CD4-positive, alpha-beta memory T cell (primary cell): ENCODE data around the gene POLDIP2. TPM values are rescaled to one million over a fixed set of nuclear protein-coding genes. Genes with fewer than 3 reads are reported as not detected.

Source experiments
- CTCF ChIA-PET: fragments of 350-600 bp; sonication (Branson Sonifier 250); formaldehyde crosslinking; loops from one replicate; lab custom pipeline; 2021; ENCODE audit warnings: inconsistent platforms; ENCODE audit not compliant: partially characterized antibody; lab: Charles Lee
- POLR2A ChIA-PET: fragments of 350-600 bp; sonication (Branson Sonifier 250); formaldehyde crosslinking; loops from one replicate; lab custom pipeline; 2021; ENCODE audit not compliant: partially characterized antibody; lab: Charles Lee
- DNase-seq, 5 donors: peaks; one replicate each; pipeline versions ENCODE4 v3.0.0 to v3.0.0-alpha.2; 2020 to 2022; ENCODE audit warnings: mixed read lengths in 1 of 5
- H3K27ac ChIP-seq: one replicate; pipeline ENCODE4 v1.7.0; 2013; ENCODE audit warnings: low read depth, low read length
- H3K27me3 ChIP-seq: 2 replicates; pipeline ENCODE4 v1.7.0; 2013; ENCODE audit warnings: mild to moderate bottlenecking, low read length, moderate library complexity; ENCODE audit not compliant: insufficient read depth
- H3K36me3 ChIP-seq: 2 replicates; pipeline ENCODE4 v1.7.0; 2013; ENCODE audit warnings: mild to moderate bottlenecking, low read length, moderate library complexity; ENCODE audit not compliant: insufficient read depth
- H3K4me1 ChIP-seq: 2 replicates; pipeline ENCODE4 v1.7.0; 2013; ENCODE audit warnings: mild to moderate bottlenecking, low read length, moderate library complexity; ENCODE audit not compliant: insufficient read depth
- H3K4me3 ChIP-seq, 2 donors: one replicate each; pipeline ENCODE4 v1.7.0; 2013; ENCODE audit warnings: low read length in 2 of 2, mild to moderate bottlenecking in 1 of 2
- H3K9me3 ChIP-seq, 2 donors: one replicate each; pipeline ENCODE4 v1.7.0; 2013; ENCODE audit warnings: low read length in 2 of 2, control low read depth in 1 of 2; ENCODE audit not compliant: control insufficient read depth in 1 of 2
- H3K27ac Mint-ChIP-seq, 7 donors: one replicate each; pipeline ENCODE4 v1.8.0; 2020 to 2021; ENCODE audit warnings: mixed read lengths in 7 of 7, mild to moderate bottlenecking in 6 of 7, inconsistent platforms in 3 of 7, moderate library complexity in 3 of 7
- H3K27me3 Mint-ChIP-seq, 2 donors: one replicate each; pipeline ENCODE4 v1.8.0; 2020 to 2021; ENCODE audit warnings: mixed read lengths in 2 of 2
- H3K36me3 Mint-ChIP-seq, 2 donors: one replicate each; pipeline ENCODE4 v1.8.0; 2020 to 2021; ENCODE audit warnings: mixed read lengths in 2 of 2, inconsistent platforms in 1 of 2, mild to moderate bottlenecking in 1 of 2
- H3K4me1 Mint-ChIP-seq, 4 donors: one replicate each; pipeline ENCODE4 v1.8.0; 2020 to 2021; ENCODE audit warnings: mixed read lengths in 4 of 4, mild to moderate bottlenecking in 1 of 4
- H3K4me3 Mint-ChIP-seq, 8 donors: one replicate each; pipeline ENCODE4 v1.8.0; 2020 to 2021; ENCODE audit warnings: mixed read lengths in 8 of 8, mild to moderate bottlenecking in 7 of 8, moderate library complexity in 6 of 8, inconsistent platforms in 3 of 8
- H3K9me3 Mint-ChIP-seq, 8 donors: one replicate each; pipeline ENCODE4 v1.8.0; 2020 to 2021; ENCODE audit warnings: mixed read lengths in 8 of 8, mild to moderate bottlenecking in 5 of 8, inconsistent platforms in 3 of 8, moderate library complexity in 1 of 8
- intact Hi-C: fragments of 100-400 bp; cut with micrococcal nuclease; formaldehyde crosslinking; loops from one replicate; pipeline ENCODE4 v1.15.1; 2023
- polyA plus RNA-seq, 2 donors: library from polyadenylated mRNA; unstranded; fragments of 300-500 nt; fragmentation: Illumina TruSeq; gene quantifications; one replicate each; pipeline ENCODE4 v1.2.3, GENCODE V29; 2021
- total RNA-seq, 2 experiments: library from RNA; stranded (reverse); gene quantifications; one replicate each; pipeline ENCODE4 v1.2.3, GENCODE V29; 2021

The POLDIP2 gene
- total and polyA plus RNA-seq, 4 experiments from 2014 or later = 27.8 to 125 (median 48.3) TPM

GRCh38 chr17:28396635-28397239, 39.4 kb upstream of the POLDIP2 start:
- Mint-ChIP-seq H3K27me3 (no peaks in the 10 kb centered on the region), H3K27ac (no peak overlapping the region), H3K9me3 (no peaks in the 10 kb centered on the region), H3K4me3 (no peak overlapping the region), H3K36me3 (peaks cover 9 to 33% of the 10 kb centered on the region in 2 donors), H3K4me1 (no peaks in the 10 kb centered on the region)
- Histone ChIP-seq H3K27ac (no peak overlapping the region), H3K4me3 (no peak overlapping the region), H3K27me3 (no peaks in the 10 kb centered on the region), H3K4me1 (no peaks in the 10 kb centered on the region), H3K9me3 (no peaks in the 10 kb centered on the region), H3K36me3 (peaks cover 17% of the 10 kb centered on the region)
- ChIA-PET POLR2A (no interaction called here), CTCF (interaction anchor here (1.9 kb wide), 1 partner anchor 20 kb away, joined by 6 read pairs; no protein-coding TSS in a partner anchor)
- DNase-seq = no peak
- intact Hi-C loops = no loop called here

DNA sequence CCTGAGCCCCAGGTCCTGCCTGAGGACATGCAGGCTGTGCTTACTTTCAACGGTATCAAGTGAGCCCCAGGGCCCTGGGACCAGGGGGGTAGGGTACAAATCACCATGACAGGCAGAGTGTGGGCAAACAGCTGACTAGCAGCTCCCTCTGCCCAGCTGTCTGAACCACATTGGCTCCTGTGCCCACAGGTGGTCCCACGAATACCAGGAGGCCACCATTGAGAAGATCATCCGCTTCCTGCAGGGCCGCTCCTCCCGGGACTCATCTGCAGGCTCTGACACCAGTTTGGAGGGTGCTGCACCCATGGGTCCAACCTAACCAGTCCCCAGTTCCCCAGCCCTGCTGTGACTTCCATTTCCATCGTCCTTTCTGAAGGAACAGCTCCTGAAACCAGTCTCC, 38.6 kb upstream of the POLDIP2 start:
- no peak overlapping the region for H3K27ac ChIP-seq
- Mint-ChIP-seq H3K27me3 (no peaks in the 10 kb centered on the region), H3K27ac (peak overlapping the region in 1 of 7 donors; percentile 57), H3K4me1 (no peaks in the 10 kb centered on the region), H3K4me3 (no peak overlapping the region), H3K9me3 (no peaks in the 10 kb centered on the region), H3K36me3 (peaks cover 16 to 40% of the 10 kb centered on the region in 2 donors)
- H3K4me3 ChIP-seq = no peak overlapping the region
- DNase-seq = no peak
- peaks cover 17% of the 10 kb centered on the region for H3K36me3 ChIP-seq
- H3K4me1 ChIP-seq = no peaks in the 10 kb centered on the region
- ChIA-PET CTCF (no interaction called here), POLR2A (no interaction called here)
- no peaks in the 10 kb centered on the region for H3K27me3 ChIP-seq
- no peaks in the 10 kb centered on the region for H3K9me3 ChIP-seq
- intact Hi-C loops = no loop called here

- Mint-ChIP-seq H3K36me3 (peaks cover 22 to 45% of the 10 kb centered on the region in 2 donors), H3K4me3 (no peak overlapping the region), H3K4me1 (no peaks in the 10 kb centered on the region), H3K27me3 (no peaks in the 10 kb centered on the region), H3K9me3 (no peaks in the 10 kb centered on the region), H3K27ac (peak overlapping the region in 2 of 7 donors; percentile 12 to 57)
- CTCF ChIA-PET = interaction anchor here (0.7 kb wide), 1 partner anchor 124 kb away, joined by 3 read pairs; no protein-coding TSS in a partner anchor
- no peak for DNase-seq
- POLR2A ChIA-PET = no interaction called here
- intact Hi-C loops = no loop called here
- peaks cover 22% of the 10 kb centered on the region for H3K36me3 ChIP-seq
- no peak overlapping the region for H3K4me3 ChIP-seq
- H3K9me3 ChIP-seq = no peaks in the 10 kb centered on the region
- no peak overlapping the region for H3K27ac ChIP-seq
- H3K27me3 ChIP-seq = no peaks in the 10 kb centered on the region
- H3K4me1 ChIP-seq = no peaks in the 10 kb centered on the region
Observed at GRCh38 chr17:28395426-28395825, 38.1 kb upstream of the POLDIP2 start.

DNA sequence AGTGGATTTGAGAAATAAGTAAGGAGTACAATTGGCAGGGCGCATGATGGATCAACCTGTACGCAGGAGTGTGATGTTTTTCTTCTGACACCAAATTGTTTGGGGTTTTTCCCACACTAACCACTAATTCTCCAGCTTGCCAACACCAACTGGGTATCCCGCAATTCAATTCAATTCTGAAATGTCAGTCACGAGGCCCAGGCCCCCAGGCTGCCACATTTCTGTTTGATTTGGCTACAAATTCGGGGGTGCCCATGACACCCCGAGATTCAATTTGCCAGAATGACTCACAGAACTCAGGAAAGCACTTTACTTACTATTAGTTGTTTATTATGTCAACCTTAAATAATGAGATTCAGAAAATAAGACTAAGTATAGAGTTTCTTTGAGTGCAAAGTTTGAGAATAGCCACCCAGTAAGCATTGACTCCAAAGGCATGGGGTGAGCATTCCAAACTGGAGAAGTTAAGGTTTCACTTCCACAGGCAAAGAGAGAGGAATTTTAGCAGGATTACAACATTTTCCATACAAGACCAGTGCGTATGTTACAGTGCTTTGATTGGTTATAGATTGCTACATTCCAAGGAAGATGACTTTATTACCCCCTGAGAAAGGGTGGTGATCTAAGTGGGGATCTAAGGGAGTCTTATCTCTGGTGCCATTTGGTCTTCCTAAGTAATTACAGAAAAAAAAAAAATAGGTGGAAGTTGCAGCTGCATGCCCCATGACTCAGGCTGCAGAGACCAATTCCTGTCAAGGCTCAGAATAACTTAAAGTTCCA, 37.2 kb upstream of the POLDIP2 start:
- no peaks in the 10 kb centered on the region for H3K27me3 Mint-ChIP-seq
- H3K27ac ChIP-seq = no peak overlapping the region
- DNase-seq = no peak
- H3K36me3 Mint-ChIP-seq = peaks cover 29 to 54% of the 10 kb centered on the region in 2 donors
- H3K9me3 Mint-ChIP-seq = no peaks in the 10 kb centered on the region
- intact Hi-C loops = no loop called here
- H3K4me1 ChIP-seq = no peaks in the 10 kb centered on the region
- no peaks in the 10 kb centered on the region for H3K27me3 ChIP-seq
- CTCF ChIA-PET = interaction anchor here (0.7 to 0.8 kb wide), 2 partner anchors 34 to 125 kb away, joined by 3 read pairs; no protein-coding TSS in a partner anchor
- H3K4me3 Mint-ChIP-seq = no peak overlapping the region
- H3K36me3 ChIP-seq = peaks cover 31% of the 10 kb centered on the region
- H3K4me1 Mint-ChIP-seq = peaks cover 0 to 4% (median 0%) of the 10 kb centered on the region in 4 donors
- no peak overlapping the region for H3K4me3 ChIP-seq
- H3K27ac Mint-ChIP-seq = peak overlapping the region in 1 of 7 donors; percentile 23
- no peaks in the 10 kb centered on the region for H3K9me3 ChIP-seq
- POLR2A ChIA-PET = no interaction called here

DNA sequence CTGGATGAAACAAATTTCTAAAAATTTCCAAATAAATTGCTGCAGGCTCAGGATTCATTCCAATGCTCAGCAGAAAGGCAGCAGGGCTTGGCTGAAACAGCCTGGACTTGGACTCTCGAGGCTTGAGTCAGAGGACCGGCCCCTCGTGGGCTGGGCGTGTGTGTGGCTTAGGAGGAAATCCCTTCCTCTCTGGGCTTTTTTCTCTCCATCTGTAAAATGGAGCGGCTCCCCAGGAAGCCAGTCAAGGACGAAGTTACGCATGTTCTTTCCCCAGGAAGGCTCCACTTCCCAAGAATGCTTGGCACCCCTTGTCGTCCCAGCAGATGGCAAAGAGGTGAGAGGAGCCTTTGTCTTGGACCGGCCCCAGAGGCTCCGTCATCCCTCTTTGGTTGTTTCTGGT, 35.2 kb upstream of the POLDIP2 start:
- Histone ChIP-seq H3K27me3 (no peaks in the 10 kb centered on the region), H3K36me3 (peaks cover 41% of the 10 kb centered on the region), H3K27ac (no peak overlapping the region), H3K4me1 (no peaks in the 10 kb centered on the region), H3K9me3 (no peaks in the 10 kb centered on the region), H3K4me3 (no peak overlapping the region)
- Mint-ChIP-seq H3K9me3 (no peaks in the 10 kb centered on the region), H3K4me3 (no peak overlapping the region), H3K27me3 (no peaks in the 10 kb centered on the region), H3K36me3 (peaks cover 36 to 56% of the 10 kb centered on the region in 2 donors), H3K4me1 (peaks cover 0 to 8% (median 1%) of the 10 kb centered on the region in 4 donors), H3K27ac (no peak overlapping the region)
- intact Hi-C loops = no loop called here
- ChIA-PET CTCF (interaction anchor here (1.6 kb wide), 1 partner anchor 8 kb away, joined by 4 read pairs; no protein-coding TSS in a partner anchor), POLR2A (no interaction called here)
- DNase-seq = no peak

GRCh38 chr17:28391401-28391800, 34.1 kb upstream of the POLDIP2 start:
- no peaks in the 10 kb centered on the region for H3K9me3 ChIP-seq
- H3K36me3 Mint-ChIP-seq = peaks cover 37 to 55% of the 10 kb centered on the region in 2 donors
- no peak overlapping the region for H3K27ac ChIP-seq
- H3K27ac Mint-ChIP-seq = peak overlapping the region in 2 of 7 donors; percentile 15 to 81
- H3K9me3 Mint-ChIP-seq = no peaks in the 10 kb centered on the region
- CTCF ChIA-PET = interaction anchor here (0.6 to 1.6 kb wide), 3 partner anchors 9 to 33 kb away, joined by 3 to 9 read pairs (median 4); no protein-coding TSS in a partner anchor
- intact Hi-C loops = no loop called here
- no peaks in the 10 kb centered on the region for H3K4me1 ChIP-seq
- no peak for DNase-seq
- H3K27me3 ChIP-seq = no peaks in the 10 kb centered on the region
- H3K4me3 Mint-ChIP-seq = no peak overlapping the region
- peaks cover 0 to 10% (median 1%) of the 10 kb centered on the region in 4 donors for H3K4me1 Mint-ChIP-seq
- H3K36me3 ChIP-seq = peaks cover 41% of the 10 kb centered on the region
- H3K4me3 ChIP-seq = no peak overlapping the region
- no peaks in the 10 kb centered on the region for H3K27me3 Mint-ChIP-seq
- POLR2A ChIA-PET = interaction anchor here (0.7 kb wide), 1 partner anchor 56 kb away, joined by 4 read pairs; the partner anchor contains the start of genes IFT20 and TNFAIP1

- intact Hi-C loops = no loop called here
- Mint-ChIP-seq H3K4me1 (peaks cover 0 to 11% (median 1%) of the 10 kb centered on the region in 4 donors), H3K4me3 (no peak overlapping the region), H3K27me3 (no peaks in the 10 kb centered on the region), H3K9me3 (no peaks in the 10 kb centered on the region), H3K36me3 (peaks cover 37 to 54% of the 10 kb centered on the region in 2 donors), H3K27ac (peak overlapping the region in 2 of 7 donors; percentile 15 to 81)
- H3K9me3 ChIP-seq = no peaks in the 10 kb centered on the region
- peaks cover 2% of the 10 kb centered on the region for H3K4me1 ChIP-seq
- H3K36me3 ChIP-seq = peaks cover 37% of the 10 kb centered on the region
- no peak for DNase-seq
- H3K4me3 ChIP-seq = no peak overlapping the region
- H3K27me3 ChIP-seq = no peaks in the 10 kb centered on the region
- CTCF ChIA-PET = interaction anchor here (1.5 to 1.6 kb wide), 2 partner anchors 10 to 26 kb away, joined by 4 to 9 read pairs; no protein-coding TSS in a partner anchor
- no peak overlapping the region for H3K27ac ChIP-seq
- POLR2A ChIA-PET = interaction anchor here (0.7 kb wide), 1 partner anchor 56 kb away, joined by 4 read pairs; the partner anchor contains the start of genes IFT20 and TNFAIP1
Observed at GRCh38 chr17:28390984-28391383, 33.7 kb upstream of the POLDIP2 start.
